Neural crest cell (in vitro differentiated cells): ENCODE measurements around the gene PAX5. TPM values are rescaled to one million over a fixed set of nuclear protein-coding genes. Genes with fewer than 3 reads are reported as not detected.
A peak's percentile ranks its signal among the peaks of the same experiment; 100 is the strongest.
"Not testable (repeated sequence)": the region's sequence is repeated elsewhere in the genome, so short reads cannot be mapped to it uniquely, and the experiment has no call there.

Experiments used
- DNase-seq: peaks from one replicate; pipeline ENCODE4 v3.0.0; 2021; ENCODE audit warnings: low read depth, mixed read lengths, low spot score
- H3K27ac Mint-ChIP-seq: one replicate; pipeline ENCODE4 v1.8.0; 2021; ENCODE audit warnings: mild to moderate bottlenecking, mixed read lengths; ENCODE audit not compliant: unreplicated experiment
- H3K27me3 Mint-ChIP-seq: 2 replicates; pipeline ENCODE4 v1.8.0; 2021; ENCODE audit warnings: low read depth, mild to moderate bottlenecking, mixed read lengths
- H3K36me3 Mint-ChIP-seq: 2 replicates; pipeline ENCODE4 v1.8.0; 2021; ENCODE audit warnings: low read depth, mild to moderate bottlenecking, mixed read lengths
- H3K4me1 Mint-ChIP-seq: 2 replicates; pipeline ENCODE4 v1.8.0; 2021; ENCODE audit warnings: mixed read lengths
- H3K4me3 Mint-ChIP-seq: one replicate; pipeline ENCODE4 v1.8.0; 2021; ENCODE audit warnings: mild to moderate bottlenecking, mixed read lengths
- H3K9me3 Mint-ChIP-seq: 2 replicates; pipeline ENCODE4 v1.8.0; 2021; ENCODE audit warnings: mixed read lengths
- CTCF ChIP-seq: fragments of 200-600 bp; sonication (generic); conservative IDR thresholded peaks from 2 replicates; pipeline ENCODE4 v1.5.0; 2021; ENCODE audit warnings: antibody characterized with exemption, mild to moderate bottlenecking
- long read RNA-seq: library from polyadenylated mRNA; unstranded; transcript quantifications from one replicate; pipeline ENCODE4 v2.0.0, GENCODE V29; 2020
- total RNA-seq: library from RNA; stranded (reverse); gene quantifications from 2 replicates; pipeline ENCODE4 v1.2.1, GENCODE V29; 2021

Gene PAX5
- total RNA-seq = 18.1 and 19.5 TPM in 2 replicates
- long read RNA-seq, partial matches to known transcripts = 1 of 2 reads
- long read RNA-seq, other reads (novel, unspliced or antisense) = 1 of 2 reads

- no peaks in the 10 kb centered on the region for H3K9me3 Mint-ChIP-seq
Measured at GRCh38 chr9:37033682-37034304, at the start of gene PAX5. Gene PAX5 (minus strand): TSS chr9:37034268. CDS start chr9:37034031, 237 bp downstream.

GRCh38 chr9:37083654-37084053, 49.6 kb upstream of the PAX5 start:
- no peak overlapping the region for H3K27ac Mint-ChIP-seq
- H3K27me3 Mint-ChIP-seq = peaks cover 2% of the 10 kb centered on the region
- no peaks in the 10 kb centered on the region for H3K9me3 Mint-ChIP-seq
- no peak for DNase-seq
- peaks cover 25% of the 10 kb centered on the region for H3K4me1 Mint-ChIP-seq
- peaks cover 9% of the 10 kb centered on the region for H3K36me3 Mint-ChIP-seq
- no peak for TF ChIP-seq CTCF
- peak overlapping the region; percentile 12 for H3K4me3 Mint-ChIP-seq

More at GRCh38 chr9:37033682-37034304, at the start of gene PAX5:
- Mint-ChIP-seq H3K36me3 (peaks cover 2% of the 10 kb centered on the region), H3K4me1 (peaks cover 58% of the 10 kb centered on the region), H3K27ac (no peak within 1 kb of the TSS), H3K27me3 (peaks cover 98% of the 10 kb centered on the region), H3K4me3 (peak within 1 kb of the TSS; percentile 90)
- no peak for DNase-seq
- no peak for TF ChIP-seq CTCF

- no peak for TF ChIP-seq CTCF
- no peak overlapping the region for H3K27ac Mint-ChIP-seq
- peaks cover 2% of the 10 kb centered on the region for H3K27me3 Mint-ChIP-seq
- peaks cover 8% of the 10 kb centered on the region for H3K36me3 Mint-ChIP-seq
- H3K4me1 Mint-ChIP-seq = peaks cover 25% of the 10 kb centered on the region
- DNase-seq = no peak
- H3K4me3 Mint-ChIP-seq = peak overlapping the region; percentile 54
- no peaks in the 10 kb centered on the region for H3K9me3 Mint-ChIP-seq
Measured at GRCh38 chr9:37082214-37082765, 48.2 kb upstream of the PAX5 start.

- H3K4me1 Mint-ChIP-seq = peaks cover 25% of the 10 kb centered on the region
- H3K4me3 Mint-ChIP-seq = peak overlapping the region; percentile 54
- not testable (repeated sequence) for H3K9me3 Mint-ChIP-seq, H3K27me3 Mint-ChIP-seq, DNase-seq, H3K27ac Mint-ChIP-seq, H3K36me3 Mint-ChIP-seq
Measured at GRCh38 chr9:37081507-37081906, 47.4 kb upstream of the PAX5 start.

GRCh38 chr9:37080165-37080628, 46.1 kb upstream of the PAX5 start:
- Mint-ChIP-seq H3K4me3 (peak overlapping the region; percentile 92), H3K27ac (peak overlapping the region; percentile 98), H3K4me1 (peaks cover 25% of the 10 kb centered on the region)
- not testable (repeated sequence) for H3K36me3 Mint-ChIP-seq, H3K27me3 Mint-ChIP-seq, H3K9me3 Mint-ChIP-seq
- peak; percentile 11 for DNase-seq

- DNase-seq = peak; percentile 83
- Mint-ChIP-seq H3K4me1 (peaks cover 25% of the 10 kb centered on the region), H3K4me3 (peak overlapping the region; percentile 92), H3K9me3 (no peaks in the 10 kb centered on the region), H3K36me3 (no peaks in the 10 kb centered on the region), H3K27ac (peak overlapping the region; percentile 98), H3K27me3 (peaks cover 10% of the 10 kb centered on the region)
- no peak for TF ChIP-seq CTCF
Measured at GRCh38 chr9:37079370-37080164, 45.5 kb upstream of the PAX5 start.

- not testable (repeated sequence) for H3K36me3 Mint-ChIP-seq, DNase-seq, H3K27me3 Mint-ChIP-seq
Measured at GRCh38 chr9:37074790-37075189, 40.7 kb upstream of the PAX5 start.

More at GRCh38 chr9:37074790-37075189, 40.7 kb upstream of the PAX5 start:
- not testable (repeated sequence) for H3K4me3 Mint-ChIP-seq, H3K9me3 Mint-ChIP-seq, H3K27ac Mint-ChIP-seq, H3K4me1 Mint-ChIP-seq
